Nephron (organoid): ENCODE measurements around the gene PRPF6.

ENCODE experiments used
- H3K27ac Mint-ChIP-seq, 3 experiments: 2 replicates each; pipeline ENCODE4 v1.8.0; 2020; ENCODE audit warnings: mixed read lengths in 3 of 3, mild to moderate bottlenecking in 2 of 3, moderate library complexity in 1 of 3
- H3K27me3 Mint-ChIP-seq: 2 replicates; pipeline ENCODE4 v1.8.0; 2021; ENCODE audit warnings: low read depth, mild to moderate bottlenecking, moderate library complexity, mixed read lengths
- H3K36me3 Mint-ChIP-seq: 2 replicates; pipeline ENCODE4 v1.8.0; 2020; ENCODE audit warnings: low read depth, mixed read lengths
- H3K4me1 Mint-ChIP-seq: 2 replicates; pipeline ENCODE4 v1.8.0; 2020; ENCODE audit warnings: mixed read lengths
- H3K4me3 Mint-ChIP-seq, 3 experiments: 2 replicates each; pipeline ENCODE4 v1.8.0; 2020; ENCODE audit warnings: mild to moderate bottlenecking in 3 of 3, mixed read lengths in 3 of 3, moderate library complexity in 2 of 3
- H3K9me3 Mint-ChIP-seq: 2 replicates; pipeline ENCODE4 v1.8.0; 2020; ENCODE audit warnings: mixed read lengths
- CTCF ChIP-seq, 3 experiments: fragments of 200-600 bp; sonication (generic); IDR thresholded peaks; one replicate each; pipeline ENCODE4 v1.5.0; 2021; ENCODE audit warnings: antibody characterized with exemption in 3 of 3; ENCODE audit not compliant: unreplicated experiment in 3 of 3

The PRPF6 gene

GRCh38 chr20:63979229-63979556, 1.7 kb upstream of the PRPF6 start:
- Mint-ChIP-seq H3K9me3 (no peaks in the 10 kb centered on the region), H3K27me3 (peaks cover 5% of the 10 kb centered on the region), H3K27ac (no peak overlapping the region), H3K4me3 (peak overlapping the region; percentile 78 to 86 (median 83)), H3K4me1 (peaks cover 35% of the 10 kb centered on the region), H3K36me3 (peaks cover 11% of the 10 kb centered on the region)
- TF ChIP-seq CTCF (IDR thresholded peaks at IDR 0.05; ENCODE audit: unreplicated experiment in 3 of 3), result no peak

DNA sequence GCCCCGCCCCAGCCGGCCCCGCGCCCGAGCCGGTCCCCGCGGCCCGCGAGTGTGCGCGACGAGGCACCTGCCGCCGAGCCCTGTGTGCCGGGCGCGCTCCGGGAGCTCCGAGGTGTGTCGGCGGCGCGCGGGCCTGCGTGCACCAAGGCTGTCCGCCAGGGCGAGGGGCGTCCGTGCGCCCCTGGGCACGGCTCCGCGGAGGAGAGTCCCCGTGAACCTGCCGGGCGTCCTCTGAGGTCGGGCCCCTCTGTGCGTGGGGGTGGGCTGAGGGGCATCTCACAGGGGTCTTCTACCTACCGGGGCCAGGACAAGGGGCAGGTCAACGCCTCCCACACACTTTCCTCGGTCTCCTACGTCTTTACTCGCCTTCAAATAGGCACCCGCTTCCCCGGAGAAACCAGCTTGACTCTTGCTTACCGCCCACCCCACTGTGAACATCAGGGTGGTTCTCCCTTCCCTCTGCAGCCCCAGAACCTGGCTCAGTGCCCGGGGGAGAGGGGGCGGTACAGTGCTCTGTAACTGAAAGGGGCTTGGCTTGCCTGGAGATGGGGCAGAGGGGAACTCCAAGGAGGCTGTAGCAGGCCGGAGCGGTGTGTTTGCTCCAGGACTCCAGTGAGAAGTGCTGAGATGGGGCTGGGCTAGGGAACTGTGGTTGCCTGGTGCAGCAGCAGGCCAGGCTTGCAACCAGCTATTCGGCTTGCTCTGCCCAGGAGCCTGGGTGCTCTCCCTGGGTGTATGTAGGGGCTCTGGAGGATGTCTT, 1.2 kb upstream of the PRPF6 start, which contains the start of gene SAMD10:
Gene SAMD10 (minus strand): TSS at position 86 of the 760 bp plus-strand sequence. CDS start 175 bp downstream, outside the sequence.
- Mint-ChIP-seq H3K4me1 (peaks cover 35% of the 10 kb centered on the region), H3K4me3 (peak within 1 kb of the TSS; percentile 95 to 99 (median 96)), H3K36me3 (peaks cover 16% of the 10 kb centered on the region), H3K27ac (peak within 1 kb of the TSS; percentile 89 to 97 (median 95)), H3K9me3 (no peaks in the 10 kb centered on the region), H3K27me3 (peaks cover 5% of the 10 kb centered on the region)
- TF ChIP-seq CTCF (IDR thresholded peaks at IDR 0.05; ENCODE audit: unreplicated experiment in 3 of 3), result peak; percentile 15 to 26 (median 21)

GRCh38 chr20:63980317-63980805, 571 bp upstream of the PRPF6 start:
- H3K36me3 Mint-ChIP-seq, result peaks cover 20% of the 10 kb centered on the region
- peaks cover 35% of the 10 kb centered on the region for H3K4me1 Mint-ChIP-seq
- peaks cover 5% of the 10 kb centered on the region for H3K27me3 Mint-ChIP-seq
- no peak for TF ChIP-seq CTCF (IDR thresholded peaks at IDR 0.05; ENCODE audit: unreplicated experiment in 3 of 3)
- H3K4me3 Mint-ChIP-seq, result peak overlapping the region; percentile 95 to 99 (median 96)
- no peaks in the 10 kb centered on the region for H3K9me3 Mint-ChIP-seq
- H3K27ac Mint-ChIP-seq, result peak overlapping the region; percentile 89 to 97 (median 95)

- peaks cover 39% of the 10 kb centered on the region for H3K36me3 Mint-ChIP-seq
- H3K27me3 Mint-ChIP-seq, result peaks cover 3% of the 10 kb centered on the region
- peak overlapping the region; percentile 55 to 73 (median 73) for H3K4me3 Mint-ChIP-seq
- peak overlapping the region in 2 of 3 experiments; percentile 19 to 69 for H3K27ac Mint-ChIP-seq
- peaks cover 35% of the 10 kb centered on the region for H3K4me1 Mint-ChIP-seq
- TF ChIP-seq CTCF (IDR thresholded peaks at IDR 0.05; ENCODE audit: unreplicated experiment in 3 of 3), result no peak
- H3K9me3 Mint-ChIP-seq, result no peaks in the 10 kb centered on the region
Measured at GRCh38 chr20:63982937-63983336, 2.0 kb downstream of the PRPF6 start.

- no peaks in the 10 kb centered on the region for H3K9me3 Mint-ChIP-seq
- no peak overlapping the region for H3K27ac Mint-ChIP-seq
- no peaks in the 10 kb centered on the region for H3K27me3 Mint-ChIP-seq
- H3K4me1 Mint-ChIP-seq, result no peaks in the 10 kb centered on the region
- no peak overlapping the region for H3K4me3 Mint-ChIP-seq
- peaks cover 60% of the 10 kb centered on the region for H3K36me3 Mint-ChIP-seq
- TF ChIP-seq CTCF (IDR thresholded peaks at IDR 0.05; ENCODE audit: unreplicated experiment in 3 of 3), result no peak
Measured at GRCh38 chr20:64000906-64001305, 20.0 kb downstream of the PRPF6 start.

DNA sequence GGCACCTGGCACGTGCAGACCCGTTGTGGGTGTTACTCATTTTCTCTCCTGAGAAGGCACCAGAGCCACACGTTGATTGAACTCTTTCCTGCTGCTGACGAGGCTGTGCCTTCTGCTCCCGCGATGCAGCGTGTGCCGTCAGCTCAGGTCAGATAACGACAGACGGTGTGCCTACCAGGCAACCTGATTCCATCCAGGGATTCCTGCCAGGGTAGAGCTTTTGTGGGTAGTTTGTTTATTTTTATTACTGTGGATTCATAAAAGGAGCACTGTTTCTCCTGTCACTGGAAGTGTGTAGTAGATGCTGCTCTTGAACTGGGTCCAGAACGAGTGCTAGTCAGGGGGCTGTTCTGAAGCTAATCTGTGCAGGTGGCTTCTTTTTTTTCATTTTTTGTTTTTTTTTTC, 20.7 kb downstream of the PRPF6 start:
- Mint-ChIP-seq H3K27me3 (no peaks in the 10 kb centered on the region), H3K27ac (peak overlapping the region in 1 of 3 experiments; percentile 23), H3K9me3 (no peaks in the 10 kb centered on the region), H3K4me1 (no peaks in the 10 kb centered on the region), H3K4me3 (no peak overlapping the region), H3K36me3 (peaks cover 56% of the 10 kb centered on the region)
- no peak for TF ChIP-seq CTCF (IDR thresholded peaks at IDR 0.05; ENCODE audit: unreplicated experiment in 3 of 3)
